HL-60 (cell line): ENCODE measurements around the gene CTSL.

Experiments used
- CTCF ChIP-seq: IDR thresholded peaks from one replicate; pipeline ENCODE4 v1.5.1; 2011; ENCODE audit warnings: low read length, control low read depth, inconsistent platforms; ENCODE audit not compliant: insufficient read depth
- POLR2AphosphoS5 ChIP-seq: IDR thresholded peaks from 2 replicates; pipeline ENCODE4 v1.6.1; 2012; ENCODE audit warnings: low read depth

GRCh38 chr9:87708546-87708945 is 17.4 kb upstream of the CTSL start:
- TF ChIP-seq POLR2AphosphoS5 (no peak), CTCF (no peak)
